ENCODE results near the gene MED13.
"Not testable (repeated sequence)": the region's sequence is repeated elsewhere in the genome, so short reads cannot be mapped to it uniquely, and the experiment has no call there.

- not testable (repeated sequence) for TF ChIP-seq POLR2A, POLR2AphosphoS5, CTCF, EP300 (IDR thresholded peaks at IDR 0.05)
These were observed 7.8 kb upstream of the MED13 start for GRCh38 chr17:62072855-62073254.

Data from stomach (tissue), 4 donors.